H1 (cell line): Measurements from ENCODE around the gene KCTD20. TPM values are rescaled to one million over a fixed set of nuclear protein-coding genes. Genes with fewer than 3 reads are reported as not detected.
A peak's percentile ranks its signal among the peaks of the same experiment; 100 is the strongest.

ENCODE experiments used
- BACH1 ChIP-seq: IDR thresholded peaks from 2 replicates; pipeline ENCODE4 v1.6.1; 2012; ENCODE audit warnings: low read length, improper control_type of control experiment
- E2F6 ChIP-seq: IDR thresholded peaks from 2 replicates; pipeline ENCODE4 v1.6.1; 2012; ENCODE audit warnings: inconsistent platforms
- EGR1 ChIP-seq: IDR thresholded peaks from 2 replicates; pipeline ENCODE4 v1.6.1; 2011; ENCODE audit warnings: low read depth, low read length, borderline replicate concordance
- JUND ChIP-seq: IDR thresholded peaks from 2 replicates; pipeline ENCODE4 v1.6.1; 2011; ENCODE audit warnings: mild to moderate bottlenecking, improper control_type of control experiment, low read length
- KDM1A ChIP-seq: fragments of 200-600, 300-600 bp; sonication (generic); IDR thresholded peaks from 2 replicates; pipeline ENCODE4 v1.7.1; 2016; ENCODE audit warnings: mild to moderate bottlenecking, low read length, borderline replicate concordance
- KDM5A ChIP-seq: fragments of 200-600 bp; IDR thresholded peaks from 2 replicates; pipeline ENCODE4 v1.7.1; 2012; ENCODE audit warnings: mild to moderate bottlenecking, low read length, inconsistent platforms, mixed read lengths
- PHF8 ChIP-seq: fragments of 200-600 bp; sonication (generic); conservative IDR thresholded peaks from 2 replicates; pipeline ENCODE4 v1.7.1; 2012; ENCODE audit warnings: low read depth, mild to moderate bottlenecking, inconsistent platforms, low read length, moderate library complexity
- RNF2 ChIP-seq: fragments of 200-900, 300-1000 bp; sonication (generic); IDR thresholded peaks from 2 replicates; pipeline ENCODE4 v1.7.1; 2016; ENCODE audit warnings: borderline replicate concordance, low read depth, mild to moderate bottlenecking, antibody characterized with exemption, low read length; ENCODE audit not compliant: poor library complexity, severe bottlenecking; ENCODE audit errors: missing control alignments
- RXRA ChIP-seq: IDR thresholded peaks from 2 replicates; pipeline ENCODE4 v1.6.1; 2011; ENCODE audit warnings: low read depth, mild to moderate bottlenecking, low read length, moderate library complexity; ENCODE audit not compliant: insufficient read depth
- SIRT6 ChIP-seq: IDR thresholded peaks from one replicate; pipeline ENCODE4 v1.7.1; 2012; ENCODE audit warnings: low read length, inconsistent platforms
- SP2 ChIP-seq: IDR thresholded peaks from 2 replicates; pipeline ENCODE4 v1.6.1; 2012; ENCODE audit warnings: mild to moderate bottlenecking, low read length, inconsistent platforms
- SRF ChIP-seq: IDR thresholded peaks from 2 replicates; pipeline ENCODE4 v1.6.1; 2011; ENCODE audit warnings: mild to moderate bottlenecking, low read depth, low read length, moderate library complexity
- SUZ12 ChIP-seq: fragments of 200-600 bp; sonication (generic); IDR thresholded peaks from 2 replicates; pipeline ENCODE4 v1.6.1; 2012; ENCODE audit warnings: mild to moderate bottlenecking, inconsistent platforms, low read length, moderate library complexity, mixed read lengths
- TEAD4 ChIP-seq: IDR thresholded peaks from 2 replicates; pipeline ENCODE4 v1.6.1; 2012; ENCODE audit warnings: low read depth, low read length, inconsistent platforms, mixed read lengths
- polyA plus RNA-seq, 7 experiments: library from polyadenylated mRNA; depleted of rRNA in 3 of 7; stranded (reverse) in 5 of 7; unstranded in 2 of 7; fragments of >200 nt in 5 of 7; fragments of 200-250 nt in 2 of 7; gene quantifications; 1 replicate in 5 of 7; 2 replicates in 1 of 7; 4 replicates in 1 of 7; pipeline versions ENCODE4 v1.2.1 to v1.2.3, GENCODE V29; 2011 to 2013; ENCODE audit warnings: missing spikeins in 2 of 7, mixed read lengths in 2 of 7
- total RNA-seq: library from RNA; stranded (reverse); fragmentation: NEBNext Ultra II Directional; extraction: Animal tissue kit (Norgen Biotek cat#: 25700); gene quantifications from 2 replicates; pipeline ENCODE4 v1.2.1, GENCODE V29; 2021
- TF ChIP-seq, protein P1 (sequence below): IDR thresholded peaks from 2 replicates; pipeline ENCODE4 v1.6.1; 2011; ENCODE audit warnings: low read length, improper control_type of control experiment
- TF ChIP-seq, protein P2 (sequence below): IDR thresholded peaks from 2 replicates; pipeline ENCODE4 v1.6.1; 2012; ENCODE audit warnings: low read length, inconsistent platforms
- TF ChIP-seq, protein P3 (sequence below), 3 experiments: IDR thresholded peaks; 1 replicate in 2 of 3; 2 replicates in 1 of 3; pipeline versions ENCODE4 v1.5.1 to v1.6.1; 2011; ENCODE audit warnings: low read length in 3 of 3, mild to moderate bottlenecking in 3 of 3, inconsistent platforms in 2 of 3, low read depth in 1 of 3, moderate library complexity in 1 of 3; ENCODE audit not compliant: insufficient read depth in 1 of 3; ENCODE audit errors: control extremely low read depth in 1 of 3

KCTD20 gene
- total and polyA plus RNA-seq, 2 of the 8 experiments (the other 6 are each of a cell fraction or from before 2014, with no cell fraction given) = 10.1 to 26.2 TPM

DNA sequence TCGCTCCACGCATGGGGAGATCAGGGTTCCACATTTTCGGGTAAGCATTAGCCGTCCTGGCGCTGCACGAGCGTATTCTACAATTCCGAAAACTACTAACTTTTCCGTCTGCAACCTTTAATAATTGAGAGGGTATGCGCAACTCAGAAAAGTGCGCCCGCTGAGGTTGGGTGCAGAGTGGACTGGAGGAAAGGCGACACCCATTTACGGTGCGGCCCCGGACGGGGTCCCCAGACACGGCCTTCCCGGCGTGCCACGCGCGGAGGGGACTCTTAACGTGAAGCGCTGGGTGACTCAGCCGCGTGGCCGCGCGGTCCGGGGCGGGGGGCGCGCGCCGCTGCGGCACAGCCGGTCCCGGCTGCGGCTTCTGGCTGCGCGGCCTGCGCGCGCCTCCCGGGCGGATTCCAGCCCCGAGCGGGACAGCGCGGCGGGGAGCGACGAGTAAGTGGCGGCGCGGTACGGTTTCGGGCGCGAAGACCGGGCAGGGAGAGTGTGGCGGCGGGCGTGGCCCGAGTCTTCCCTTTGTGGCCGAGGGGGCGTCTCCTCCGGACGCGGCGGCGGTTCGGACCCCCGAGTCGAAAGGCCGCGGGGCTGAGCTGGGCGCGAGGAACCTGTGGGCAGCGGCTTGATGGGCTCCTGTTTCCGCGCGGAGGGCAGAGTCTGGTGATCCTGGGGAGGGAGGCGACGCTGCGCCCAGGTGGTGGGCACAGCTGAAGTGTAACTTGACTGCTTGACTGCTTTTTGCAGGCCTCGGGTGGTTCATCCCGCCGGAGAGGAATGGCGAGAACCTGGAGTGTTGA, at the start of gene KCTD20, which contains the start of gene PXT1 (continued):
- TF ChIP-seq, protein P1, sequence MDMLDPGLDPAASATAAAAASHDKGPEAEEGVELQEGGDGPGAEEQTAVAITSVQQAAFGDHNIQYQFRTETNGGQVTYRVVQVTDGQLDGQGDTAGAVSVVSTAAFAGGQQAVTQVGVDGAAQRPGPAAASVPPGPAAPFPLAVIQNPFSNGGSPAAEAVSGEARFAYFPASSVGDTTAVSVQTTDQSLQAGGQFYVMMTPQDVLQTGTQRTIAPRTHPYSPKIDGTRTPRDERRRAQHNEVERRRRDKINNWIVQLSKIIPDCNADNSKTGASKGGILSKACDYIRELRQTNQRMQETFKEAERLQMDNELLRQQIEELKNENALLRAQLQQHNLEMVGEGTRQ = no peak
- TF ChIP-seq SUZ12 = no peak
- no peak for TF ChIP-seq KDM1A
- TF ChIP-seq RNF2 = no peak
- no peak for TF ChIP-seq KDM5A
- TF ChIP-seq, protein P2, sequence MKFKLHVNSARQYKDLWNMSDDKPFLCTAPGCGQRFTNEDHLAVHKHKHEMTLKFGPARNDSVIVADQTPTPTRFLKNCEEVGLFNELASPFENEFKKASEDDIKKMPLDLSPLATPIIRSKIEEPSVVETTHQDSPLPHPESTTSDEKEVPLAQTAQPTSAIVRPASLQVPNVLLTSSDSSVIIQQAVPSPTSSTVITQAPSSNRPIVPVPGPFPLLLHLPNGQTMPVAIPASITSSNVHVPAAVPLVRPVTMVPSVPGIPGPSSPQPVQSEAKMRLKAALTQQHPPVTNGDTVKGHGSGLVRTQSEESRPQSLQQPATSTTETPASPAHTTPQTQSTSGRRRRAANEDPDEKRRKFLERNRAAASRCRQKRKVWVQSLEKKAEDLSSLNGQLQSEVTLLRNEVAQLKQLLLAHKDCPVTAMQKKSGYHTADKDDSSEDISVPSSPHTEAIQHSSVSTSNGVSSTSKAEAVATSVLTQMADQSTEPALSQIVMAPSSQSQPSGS = no peak
- TF ChIP-seq JUND = peak; percentile 90
- no peak for TF ChIP-seq SRF
- no peak for TF ChIP-seq RXRA
- TF ChIP-seq E2F6 = peak; percentile 49; the same call in 1 of the 2 replicates
- TF ChIP-seq EGR1 = no peak
- TF ChIP-seq SIRT6 = no peak
- peak; percentile 91 for TF ChIP-seq PHF8
- peak; percentile 67 for TF ChIP-seq BACH1
- TF ChIP-seq SP2 = no peak
- TF ChIP-seq TEAD4 = no peak
- TF ChIP-seq, protein P3, sequence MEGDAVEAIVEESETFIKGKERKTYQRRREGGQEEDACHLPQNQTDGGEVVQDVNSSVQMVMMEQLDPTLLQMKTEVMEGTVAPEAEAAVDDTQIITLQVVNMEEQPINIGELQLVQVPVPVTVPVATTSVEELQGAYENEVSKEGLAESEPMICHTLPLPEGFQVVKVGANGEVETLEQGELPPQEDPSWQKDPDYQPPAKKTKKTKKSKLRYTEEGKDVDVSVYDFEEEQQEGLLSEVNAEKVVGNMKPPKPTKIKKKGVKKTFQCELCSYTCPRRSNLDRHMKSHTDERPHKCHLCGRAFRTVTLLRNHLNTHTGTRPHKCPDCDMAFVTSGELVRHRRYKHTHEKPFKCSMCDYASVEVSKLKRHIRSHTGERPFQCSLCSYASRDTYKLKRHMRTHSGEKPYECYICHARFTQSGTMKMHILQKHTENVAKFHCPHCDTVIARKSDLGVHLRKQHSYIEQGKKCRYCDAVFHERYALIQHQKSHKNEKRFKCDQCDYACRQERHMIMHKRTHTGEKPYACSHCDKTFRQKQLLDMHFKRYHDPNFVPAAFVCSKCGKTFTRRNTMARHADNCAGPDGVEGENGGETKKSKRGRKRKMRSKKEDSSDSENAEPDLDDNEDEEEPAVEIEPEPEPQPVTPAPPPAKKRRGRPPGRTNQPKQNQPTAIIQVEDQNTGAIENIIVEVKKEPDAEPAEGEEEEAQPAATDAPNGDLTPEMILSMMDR (IDR thresholded peaks at IDR 0.05; ENCODE audit: control extremely low read depth in 1 of 3, insufficient read depth in 1 of 3, low read depth in 1 of 3, low read length in 3 of 3) = no peak
